ENCODE data around the gene PPP1CA.
A peak's percentile ranks its signal among the peaks of the same experiment; 100 is the strongest.

The PPP1CA gene

GRCh38 chr11:67379061-67380058, 22.3 kb downstream of the PPP1CA start:
- DNase-seq = no peak

GRCh38 chr11:67378544-67378943, 23.1 kb downstream of the PPP1CA start:
- no peak for DNase-seq

GRCh38 chr11:67376873-67377808, 24.5 kb downstream of the PPP1CA start:
- no peak for DNase-seq

- DNase-seq = no peak
Measured at GRCh38 chr11:67376063-67376820, 25.4 kb downstream of the PPP1CA start.

GRCh38 chr11:67375320-67376055, 26.2 kb downstream of the PPP1CA start:
- DNase-seq = no peak

GRCh38 chr11:67374571-67375281, 26.9 kb downstream of the PPP1CA start:
- DNase-seq = no peak

- peak; percentile 29 to 73 (median 48) for DNase-seq
Measured at GRCh38 chr11:67373648-67374570, 27.7 kb downstream of the PPP1CA start.

- DNase-seq = no peak
Measured at GRCh38 chr11:67372993-67373647, 28.5 kb downstream of the PPP1CA start, which contains the start of gene CLCF1. CLCF1 (minus strand) TSS chr11:67373598; CDS start chr11:67373539, 59 bp downstream.

- no peak for DNase-seq
Measured at GRCh38 chr11:67372321-67372992, 29.2 kb downstream of the PPP1CA start.

GRCh38 chr11:67371911-67372320, 29.7 kb downstream of the PPP1CA start:
- DNase-seq = no peak

- no peak for DNase-seq
Measured at GRCh38 chr11:67371189-67371910, 30.3 kb downstream of the PPP1CA start.

GRCh38 chr11:67370351-67371076, 31.1 kb downstream of the PPP1CA start:
- no peak for DNase-seq

GRCh38 chr11:67369801-67370284, 31.8 kb downstream of the PPP1CA start:
- no peak for DNase-seq

GRCh38 chr11:67369275-67369674, 32.4 kb downstream of the PPP1CA start:
- no peak for DNase-seq

GRCh38 chr11:67368621-67369020, 33.0 kb downstream of the PPP1CA start:
- DNase-seq = no peak

- no peak for DNase-seq
Measured at GRCh38 chr11:67367761-67368227, 33.9 kb downstream of the PPP1CA start.

Data from activated CD4-positive, CD25-positive, alpha-beta regulatory T cell (primary cell).